ENCODE data around the gene SLC26A4. TPM values are rescaled to one million over a fixed set of nuclear protein-coding genes. Genes with fewer than 3 reads are reported as not detected.

Gene SLC26A4
- total RNA-seq, 6 donors from 2014 or later = 0.11 to 1.0 (median 0.56) TPM

- TF ChIP-seq POLR2A (IDR thresholded peaks at IDR 0.05) (no peak), CTCF (IDR thresholded peaks at IDR 0.05) (no peak), POLR2AphosphoS5 (IDR thresholded peaks at IDR 0.05) (no peak), EP300 (IDR thresholded peaks at IDR 0.05) (no peak)
- Histone ChIP-seq H3K27me3 (no peaks in the 10 kb centered on the region), H3K4me1 (no peaks in the 10 kb centered on the region), H3K9me3 (no peaks in the 10 kb centered on the region), H3K36me3 (peaks cover 0 to 45% (median 10%) of the 10 kb centered on the region in 4 donors), H3K4me3 (no peak overlapping the region), H3K27ac (peak overlapping the region in 1 of 4 donors; percentile 44)
- WGBS, 2 donors = 91 to 97% methylated on average over 4 of the region's 4 CpGs
- DNase-seq (no peak), ATAC-seq (ENCODE audit: low FRiP score in 2 of 2) (no peak)
These were observed 44.5 kb upstream of the SLC26A4 start for GRCh38 chr7:107615910-107616680.

- Histone ChIP-seq H3K27me3 (no peaks in the 10 kb centered on the region), H3K4me3 (no peak overlapping the region), H3K27ac (no peak overlapping the region), H3K36me3 (peaks cover 0 to 13% (median 3%) of the 10 kb centered on the region in 4 donors), H3K4me1 (peaks cover 0 to 12% (median 3%) of the 10 kb centered on the region in 4 donors), H3K9me3 (no peaks in the 10 kb centered on the region)
- DNase-seq (no peak), ATAC-seq (ENCODE audit: low FRiP score in 2 of 2) (peak in 1 of 2 donors; percentile 61)
- WGBS, 2 donors = 64 to 73% methylated on average over 1 of the region's 1 CpG
- TF ChIP-seq CTCF (IDR thresholded peaks at IDR 0.05) = no peak
- peak in 1 of 2 donors; percentile 18 for TF ChIP-seq POLR2AphosphoS5 (IDR thresholded peaks at IDR 0.05)
- no peak for TF ChIP-seq EP300 (IDR thresholded peaks at IDR 0.05)
- no peak for TF ChIP-seq POLR2A (IDR thresholded peaks at IDR 0.05)
These were observed 38.2 kb upstream of the SLC26A4 start for GRCh38 chr7:107622429-107622828.

- H3K4me1 ChIP-seq = peaks cover 0 to 12% (median 3%) of the 10 kb centered on the region in 4 donors
- ATAC-seq (ENCODE audit: low FRiP score in 2 of 2) (no peak), DNase-seq (no peak)
- WGBS, 2 donors = 82 to 83% methylated on average over 2 of the region's 2 CpGs
- no peak overlapping the region for H3K27ac ChIP-seq
- no peaks in the 10 kb centered on the region for H3K27me3 ChIP-seq
- no peaks in the 10 kb centered on the region for H3K9me3 ChIP-seq
- no peak overlapping the region for H3K4me3 ChIP-seq
- TF ChIP-seq EP300 (IDR thresholded peaks at IDR 0.05) (no peak), POLR2AphosphoS5 (IDR thresholded peaks at IDR 0.05) (no peak), POLR2A (IDR thresholded peaks at IDR 0.05) (no peak), CTCF (IDR thresholded peaks at IDR 0.05) (no peak)
- peaks cover 0 to 13% (median 3%) of the 10 kb centered on the region in 4 donors for H3K36me3 ChIP-seq
These were observed 37.7 kb upstream of the SLC26A4 start for GRCh38 chr7:107622894-107623293.

GRCh38 chr7:107627002-107627401 is 33.6 kb upstream of the SLC26A4 start:
- TF ChIP-seq EP300 (IDR thresholded peaks at IDR 0.05) (no peak), POLR2AphosphoS5 (IDR thresholded peaks at IDR 0.05) (no peak), POLR2A (IDR thresholded peaks at IDR 0.05) (no peak), CTCF (IDR thresholded peaks at IDR 0.05) (no peak)
- WGBS, 2 donors = 96 to 97% methylated on average over 4 of the region's 4 CpGs
- no peak for DNase-seq
- Histone ChIP-seq H3K4me3 (no peak overlapping the region), H3K36me3 (peaks cover 0 to 12% (median 5%) of the 10 kb centered on the region in 4 donors), H3K27ac (no peak overlapping the region), H3K9me3 (no peaks in the 10 kb centered on the region), H3K4me1 (peaks cover 0 to 11% (median 3%) of the 10 kb centered on the region in 4 donors), H3K27me3 (no peaks in the 10 kb centered on the region)
- ATAC-seq (ENCODE audit: low FRiP score in 2 of 2) = no peak
